Liver (tissue), 3 donors: ENCODE data around the gene RBX1.

Source experiments
- CTCF ChIP-seq: fragments of 150-350 bp; IDR thresholded peaks from 2 replicates; pipeline ENCODE4 v1.5.1; 2017; ENCODE audit warnings: improper control_type of control experiment, low read depth, low read length; ENCODE audit not compliant: missing input control
- JUND ChIP-seq, 2 donors: IDR thresholded peaks; 2 replicates each; pipeline ENCODE4 v1.6.1; 2016; ENCODE audit warnings: antibody characterized with exemption in 2 of 2
- NR2F2 ChIP-seq: IDR thresholded peaks from 2 replicates; pipeline ENCODE4 v1.6.1; 2016; ENCODE audit warnings: antibody characterized with exemption
- RAD21 ChIP-seq, 2 donors: IDR thresholded peaks; 2 replicates each; pipeline ENCODE4 v1.6.1; 2016; ENCODE audit warnings: antibody characterized with exemption in 2 of 2, mild to moderate bottlenecking in 2 of 2
- REST ChIP-seq: IDR thresholded peaks from 2 replicates; pipeline ENCODE4 v1.6.1; 2016; ENCODE audit warnings: antibody characterized with exemption, mild to moderate bottlenecking
- RXRA ChIP-seq, 2 donors: IDR thresholded peaks; 2 replicates each; pipeline ENCODE4 v1.6.1; 2017 to 2018; ENCODE audit warnings: antibody characterized with exemption in 2 of 2, mild to moderate bottlenecking in 1 of 2
- SP1 ChIP-seq: IDR thresholded peaks from 2 replicates; pipeline ENCODE4 v1.6.1; 2018; ENCODE audit warnings: antibody characterized with exemption, mild to moderate bottlenecking
- YY1 ChIP-seq: IDR thresholded peaks from 2 replicates; pipeline ENCODE4 v1.6.1; 2016; ENCODE audit warnings: antibody characterized with exemption, mild to moderate bottlenecking
- donor health status: healthy.
- donor health status: healthy.

GRCh38 chr22:40975366-40975765, 24.2 kb downstream of the RBX1 start:
- TF ChIP-seq REST (no peak), CTCF (no peak), JUND (IDR thresholded peaks at IDR 0.05) (no peak), YY1 (no peak), SP1 (no peak), RAD21 (IDR thresholded peaks at IDR 0.05) (no peak), NR2F2 (no peak), RXRA (IDR thresholded peaks at IDR 0.05) (no peak)
